ENCODE results near the gene CDKAL1. TPM values are rescaled to one million over a fixed set of nuclear protein-coding genes. Genes with fewer than 3 reads are reported as not detected.

Gene CDKAL1
- total RNA-seq, 1 experiment from 2014 or later = 6.5 TPM

GRCh38 chr6:21109391-21110178 lies 575.3 kb downstream of the CDKAL1 start:
- no peak for DNase-seq
- Histone ChIP-seq H3K27me3 (no peaks in the 10 kb centered on the region), H3K36me3 (no peaks in the 10 kb centered on the region), H3K9me3 (no peaks in the 10 kb centered on the region), H3K4me3 (no peak overlapping the region)

DNA sequence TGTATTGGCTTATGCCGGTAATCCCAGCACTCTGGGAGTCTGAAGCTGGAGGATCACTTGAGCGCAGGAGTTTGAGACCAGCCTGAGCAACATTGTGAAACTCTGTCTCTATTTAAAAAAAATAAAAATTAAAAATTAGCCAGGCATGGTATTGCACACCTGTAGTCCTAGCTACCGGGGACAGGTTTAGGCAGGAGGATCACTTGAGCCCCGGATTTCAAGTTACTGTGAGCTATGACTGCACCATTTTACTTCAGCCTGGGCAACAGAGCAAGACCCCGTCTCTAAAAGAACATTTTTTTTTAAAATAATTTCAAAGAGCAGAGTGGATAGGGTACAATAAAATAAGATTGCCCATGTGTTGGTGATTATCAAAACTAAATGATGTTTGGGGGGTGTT lies 576.4 kb downstream of the CDKAL1 start:
- no peaks in the 10 kb centered on the region for H3K27me3 ChIP-seq
- no peak overlapping the region for H3K4me3 ChIP-seq
- DNase-seq = no peak
- H3K9me3 ChIP-seq = no peaks in the 10 kb centered on the region
- H3K36me3 ChIP-seq = no peaks in the 10 kb centered on the region

DNA sequence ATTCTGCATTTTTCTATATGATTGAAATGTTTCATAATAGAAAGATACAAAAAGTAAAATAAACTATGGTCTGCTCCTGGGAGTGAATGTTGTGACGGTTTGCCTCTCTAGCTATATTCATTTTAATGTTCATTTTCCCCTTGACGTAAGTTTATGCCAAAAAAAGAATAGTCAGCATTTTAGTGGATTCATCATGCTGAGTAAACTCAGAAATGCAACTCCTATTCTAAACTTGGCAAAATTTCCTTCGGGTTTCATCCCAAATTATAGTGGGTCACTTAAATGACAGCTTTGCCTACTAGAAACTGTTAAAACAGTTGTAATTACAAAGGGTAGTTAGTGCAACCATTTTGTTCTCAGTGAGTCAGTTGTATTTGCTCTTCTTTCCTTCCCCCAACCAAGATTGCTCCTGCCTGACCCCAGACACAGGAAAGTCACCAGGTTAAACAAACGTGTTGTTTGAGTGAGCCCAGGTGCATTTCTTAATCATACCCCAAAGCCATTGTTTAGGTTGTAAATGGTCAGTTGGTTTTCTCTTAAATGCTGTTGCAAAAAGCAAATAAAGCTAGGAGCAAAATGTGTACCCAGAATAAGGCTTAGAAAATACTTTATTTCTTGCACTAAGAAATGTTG lies 577.0 kb downstream of the CDKAL1 start:
- H3K27me3 ChIP-seq = no peaks in the 10 kb centered on the region
- DNase-seq = no peak
- no peaks in the 10 kb centered on the region for H3K9me3 ChIP-seq
- no peak overlapping the region for H3K4me3 ChIP-seq
- no peaks in the 10 kb centered on the region for H3K36me3 ChIP-seq

GRCh38 chr6:21115111-21115510 lies 580.9 kb downstream of the CDKAL1 start:
- Histone ChIP-seq H3K27me3 (no peaks in the 10 kb centered on the region), H3K4me3 (no peak overlapping the region), H3K36me3 (no peaks in the 10 kb centered on the region), H3K9me3 (no peaks in the 10 kb centered on the region)
- no peak for DNase-seq

DNA sequence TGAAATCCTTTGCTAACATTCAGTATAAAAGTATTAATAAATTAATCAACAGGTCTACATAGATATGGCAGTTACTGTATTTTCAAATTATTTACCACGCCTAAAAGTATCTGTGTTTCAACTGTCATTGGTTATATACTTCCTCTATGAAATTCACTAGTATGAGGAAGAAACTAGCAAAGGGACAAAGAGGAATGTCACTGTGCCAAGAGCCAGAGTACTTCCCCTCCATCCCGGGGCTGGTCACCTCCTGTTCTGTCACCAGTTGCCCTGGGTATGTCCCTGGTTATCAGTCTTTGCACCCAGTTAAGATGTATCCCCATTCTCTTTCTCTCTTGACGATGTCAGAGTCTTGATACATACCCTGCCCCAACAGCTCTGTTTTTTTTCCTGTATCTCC lies 582.5 kb downstream of the CDKAL1 start:
- H3K27me3 ChIP-seq = no peaks in the 10 kb centered on the region
- no peak overlapping the region for H3K4me3 ChIP-seq
- no peaks in the 10 kb centered on the region for H3K36me3 ChIP-seq
- no peaks in the 10 kb centered on the region for H3K9me3 ChIP-seq
- DNase-seq = no peak

- Histone ChIP-seq H3K27me3 (no peaks in the 10 kb centered on the region), H3K4me3 (no peak overlapping the region), H3K36me3 (no peaks in the 10 kb centered on the region), H3K9me3 (no peaks in the 10 kb centered on the region)
- no peak for DNase-seq
These were observed 584.0 kb downstream of the CDKAL1 start for GRCh38 chr6:21118216-21118780.

GRCh38 chr6:21121636-21122136 lies 587.4 kb downstream of the CDKAL1 start:
- Histone ChIP-seq H3K9me3 (no peaks in the 10 kb centered on the region), H3K36me3 (no peaks in the 10 kb centered on the region), H3K27me3 (no peaks in the 10 kb centered on the region), H3K4me3 (no peak overlapping the region)
- no peak for DNase-seq

DNA sequence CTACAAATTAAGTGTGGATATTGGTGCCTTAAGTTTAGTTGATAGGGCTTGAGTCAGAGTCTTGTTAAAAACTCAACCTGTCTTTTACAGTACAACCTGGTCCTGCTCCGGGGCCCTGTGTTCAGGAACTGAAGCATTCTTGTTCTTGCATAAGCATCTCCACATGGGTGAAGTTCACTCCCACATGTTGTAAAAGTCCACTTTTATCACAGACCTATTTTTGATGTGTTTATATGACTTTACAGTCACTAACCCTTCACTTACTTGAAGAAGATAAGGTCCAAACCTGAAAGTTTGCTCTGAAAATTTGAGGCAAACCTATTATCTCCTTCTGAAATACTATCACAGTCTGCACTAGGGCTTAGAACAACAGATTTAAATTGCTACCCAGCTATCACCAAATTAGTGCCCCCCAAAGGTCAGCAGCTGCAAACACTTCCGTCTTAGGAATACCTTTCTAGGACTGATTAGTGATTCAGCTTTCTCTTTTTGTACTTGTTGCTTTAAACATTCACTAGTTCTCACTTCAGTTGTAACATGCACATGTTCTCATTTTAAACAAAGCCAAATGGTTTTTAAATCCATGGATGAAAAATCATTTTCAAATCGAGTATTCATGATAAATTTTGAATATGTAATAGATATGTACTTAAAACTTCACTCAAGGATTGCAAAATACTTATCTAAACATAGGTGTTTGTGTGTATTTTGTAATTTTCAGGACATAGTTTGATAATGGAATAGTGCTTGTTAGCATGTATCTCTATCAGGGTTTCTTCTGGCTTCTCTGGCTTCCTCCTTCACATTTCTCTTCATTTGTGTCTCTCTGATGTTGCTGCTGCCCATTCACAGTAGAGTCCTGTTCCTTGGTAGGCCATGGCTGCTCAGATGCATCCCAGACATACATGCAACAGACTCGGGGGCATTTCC lies 589.5 kb downstream of the CDKAL1 start:
- no peak overlapping the region for H3K4me3 ChIP-seq
- no peaks in the 10 kb centered on the region for H3K36me3 ChIP-seq
- DNase-seq = no peak
- H3K27me3 ChIP-seq = no peaks in the 10 kb centered on the region
- H3K9me3 ChIP-seq = no peaks in the 10 kb centered on the region

DNA sequence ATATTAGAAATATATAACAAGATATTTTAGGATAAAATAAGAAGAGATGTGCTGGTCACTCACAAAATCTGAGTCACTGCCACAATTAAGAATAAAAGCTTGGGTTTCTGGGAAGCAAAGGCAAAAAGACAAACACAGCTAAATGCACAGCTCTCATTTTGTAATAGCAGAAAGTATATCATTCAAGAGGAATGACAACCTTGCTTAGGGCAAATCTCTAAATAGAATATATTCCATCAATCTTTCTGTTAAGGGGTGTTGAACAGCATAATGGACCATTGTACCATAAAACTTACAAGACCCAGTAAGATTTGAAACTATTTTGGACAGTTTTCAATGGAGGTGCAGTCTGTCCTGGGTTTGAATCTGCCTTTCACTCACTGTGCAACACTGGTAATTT lies 594.3 kb downstream of the CDKAL1 start:
- DNase-seq = no peak
- H3K4me3 ChIP-seq = no peak overlapping the region
- no peaks in the 10 kb centered on the region for H3K9me3 ChIP-seq
- H3K27me3 ChIP-seq = no peaks in the 10 kb centered on the region
- H3K36me3 ChIP-seq = no peaks in the 10 kb centered on the region

DNA sequence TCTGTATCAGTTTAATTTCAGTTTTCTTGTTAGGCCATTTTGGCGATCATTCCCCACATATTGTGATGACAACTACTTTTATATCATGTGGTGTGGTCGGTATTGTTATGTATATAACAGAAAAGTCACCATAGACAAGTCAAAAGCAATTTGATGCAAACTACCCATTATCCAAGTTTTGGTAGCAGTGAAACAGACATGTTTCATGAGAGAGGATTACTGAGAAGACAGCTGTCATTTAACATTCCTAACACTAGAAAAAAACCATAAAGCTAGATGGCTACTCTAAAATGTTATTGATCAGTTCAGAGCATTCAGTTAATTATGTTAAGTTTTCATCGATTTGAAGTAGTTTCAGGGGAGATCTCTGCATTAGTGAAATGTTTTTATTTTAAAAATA lies 597.1 kb downstream of the CDKAL1 start:
- H3K9me3 ChIP-seq = no peaks in the 10 kb centered on the region
- H3K36me3 ChIP-seq = no peaks in the 10 kb centered on the region

DNA sequence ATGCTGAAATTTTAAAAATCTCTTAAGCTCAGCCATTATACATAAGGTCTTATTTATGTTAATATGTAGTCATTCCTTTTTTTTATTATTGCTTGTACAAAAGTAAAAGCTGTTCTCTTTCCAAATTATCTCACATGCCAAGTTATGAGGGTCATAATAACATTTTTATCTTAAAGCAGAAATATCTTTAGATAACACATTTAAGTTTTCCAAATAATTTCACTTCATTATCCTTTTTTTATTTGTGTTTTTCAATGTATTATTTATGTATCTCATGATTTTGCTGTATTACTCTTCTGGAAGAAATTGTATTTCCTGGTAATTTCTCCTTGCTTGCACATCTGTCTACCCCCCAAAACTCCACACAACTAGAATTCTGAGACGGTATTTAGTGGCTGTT lies 598.2 kb downstream of the CDKAL1 start:
- H3K4me3 ChIP-seq = no peak overlapping the region
- no peaks in the 10 kb centered on the region for H3K9me3 ChIP-seq
- no peak for DNase-seq
- no peaks in the 10 kb centered on the region for H3K27me3 ChIP-seq
- H3K36me3 ChIP-seq = no peaks in the 10 kb centered on the region

More for the DNA sequence above, 597.1 kb downstream of the CDKAL1 start:
- Histone ChIP-seq H3K4me3 (no peak overlapping the region), H3K27me3 (no peaks in the 10 kb centered on the region)
- no peak for DNase-seq

DNA sequence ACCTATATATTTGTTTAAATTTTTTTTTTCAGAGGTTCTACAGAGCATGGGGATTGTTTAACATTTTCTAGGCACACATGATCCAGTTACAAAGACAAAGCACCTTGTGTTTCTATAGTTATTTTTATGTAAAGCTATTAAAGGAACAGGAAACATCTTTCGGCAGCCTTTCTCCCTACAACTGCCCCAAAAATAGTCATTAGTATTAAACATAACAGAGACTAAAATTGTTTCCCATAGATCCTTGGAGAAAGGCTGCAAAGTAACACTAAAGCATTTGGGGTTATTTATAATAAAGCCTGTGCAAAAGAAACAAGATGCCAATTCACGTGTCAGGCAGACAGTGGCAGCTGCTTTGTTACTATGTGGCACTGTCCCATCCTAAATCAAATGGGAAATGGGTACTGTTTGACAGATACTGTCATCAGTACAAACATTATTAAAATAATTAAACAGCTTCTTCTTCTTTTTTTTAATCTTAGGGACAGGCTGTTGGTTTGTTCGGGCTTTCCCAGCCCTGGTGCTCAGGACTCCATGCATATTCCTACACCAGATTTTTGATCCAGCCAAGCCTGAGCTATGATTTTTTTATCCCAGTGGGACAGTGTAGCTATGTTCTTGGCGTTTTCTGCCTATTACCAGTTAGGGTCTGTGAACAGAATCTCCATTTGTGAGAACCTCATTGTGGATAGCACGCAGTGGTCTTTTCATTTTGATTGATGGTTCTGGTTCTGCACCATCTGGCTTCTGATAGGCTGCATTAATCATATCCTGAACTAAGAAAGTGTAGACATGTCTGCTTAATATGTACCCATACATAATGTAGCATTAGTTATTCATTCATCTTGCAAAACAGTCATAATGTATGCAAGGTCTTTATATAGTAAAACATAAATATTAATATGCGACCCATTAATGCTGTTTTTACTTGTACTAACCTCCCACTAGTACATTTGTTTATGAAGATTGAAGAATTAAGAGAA lies 598.9 kb downstream of the CDKAL1 start:
- Histone ChIP-seq H3K4me3 (no peak overlapping the region), H3K36me3 (no peaks in the 10 kb centered on the region), H3K9me3 (no peaks in the 10 kb centered on the region), H3K27me3 (no peaks in the 10 kb centered on the region)
- no peak for DNase-seq

DNA sequence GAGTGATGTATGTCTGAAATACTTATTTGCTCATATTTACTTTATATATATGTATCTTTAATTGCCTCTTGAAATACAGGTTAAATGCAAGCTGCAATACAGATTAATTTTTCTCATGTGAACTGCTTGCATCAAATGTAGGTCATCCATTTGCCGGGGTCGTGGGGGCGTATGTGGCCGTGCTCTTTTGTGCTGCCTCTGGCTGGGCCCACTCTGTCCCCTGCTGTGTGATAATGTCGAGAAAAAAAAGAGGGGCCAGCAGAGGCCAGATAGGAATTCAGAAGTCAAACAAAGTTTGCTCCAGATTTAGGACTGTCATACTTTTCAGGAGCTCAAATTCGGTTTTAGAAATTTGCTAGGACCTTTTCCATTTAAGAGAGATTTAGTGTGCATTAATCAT lies 599.6 kb downstream of the CDKAL1 start:
- Histone ChIP-seq H3K27me3 (no peaks in the 10 kb centered on the region), H3K36me3 (no peaks in the 10 kb centered on the region), H3K9me3 (no peaks in the 10 kb centered on the region), H3K4me3 (no peak overlapping the region)
- no peak for DNase-seq

DNA sequence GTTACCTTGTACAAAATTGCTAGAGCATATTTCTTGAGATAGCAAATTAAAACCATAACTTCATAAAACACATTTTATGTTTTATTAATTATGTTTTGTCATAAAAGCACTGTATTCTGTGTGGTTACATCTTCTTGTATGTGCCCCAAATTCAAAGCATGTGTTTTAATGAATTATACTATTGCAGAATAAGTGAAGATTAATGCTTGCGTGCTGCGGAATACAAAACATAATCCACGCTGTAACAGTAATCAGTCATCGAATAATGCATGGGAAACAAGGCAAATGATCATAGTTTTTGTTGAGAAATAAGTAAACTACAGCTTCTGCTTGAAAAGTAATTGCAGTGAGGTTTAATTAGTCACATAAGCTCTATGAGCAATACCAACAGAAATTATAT lies 600.1 kb downstream of the CDKAL1 start:
- DNase-seq = no peak
- H3K36me3 ChIP-seq = no peaks in the 10 kb centered on the region

DNA sequence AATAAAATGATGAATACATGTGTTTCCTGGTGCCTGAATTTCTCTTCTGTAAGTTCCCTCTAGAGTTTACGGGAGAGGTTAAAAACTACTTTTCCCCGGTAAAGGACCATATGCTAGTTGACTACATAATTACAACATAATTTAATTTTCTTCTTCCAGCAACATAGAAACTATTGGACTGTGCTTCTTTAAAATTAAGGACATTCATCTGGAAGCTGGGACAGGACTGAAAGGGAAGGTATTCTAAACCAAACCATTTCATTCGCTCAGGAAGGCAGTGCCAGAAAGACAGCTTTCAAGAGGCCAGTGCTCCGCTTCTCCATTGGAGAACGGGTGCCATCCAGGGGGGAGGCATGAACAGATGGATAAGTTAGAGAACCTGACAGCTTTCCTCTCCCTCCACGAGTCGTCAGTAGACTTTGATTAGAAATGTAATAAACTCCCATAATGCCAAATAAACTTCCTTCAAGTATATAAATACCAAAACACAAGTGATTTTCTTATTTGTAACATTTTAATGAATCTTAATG lies 601.3 kb downstream of the CDKAL1 start:
- Histone ChIP-seq H3K4me3 (no peak overlapping the region), H3K9me3 (no peaks in the 10 kb centered on the region), H3K27me3 (no peaks in the 10 kb centered on the region), H3K36me3 (no peaks in the 10 kb centered on the region)
- no peak for DNase-seq

More for the DNA sequence above, 600.1 kb downstream of the CDKAL1 start:
- H3K27me3 ChIP-seq = no peaks in the 10 kb centered on the region
- H3K9me3 ChIP-seq = no peaks in the 10 kb centered on the region
- no peak overlapping the region for H3K4me3 ChIP-seq
